GM19238 (cell line): Measurements from ENCODE around the gene KIF22.
"Not testable (repeated sequence)": the region's sequence is repeated elsewhere in the genome, so short reads cannot be mapped to it uniquely, and the experiment has no call there.

Source experiments
- DNase-seq: peaks from one replicate; pipeline ENCODE4 v3.0.0; 2011; ENCODE audit warnings: low spot score; ENCODE audit not compliant: insufficient read length

The KIF22 gene

DNA sequence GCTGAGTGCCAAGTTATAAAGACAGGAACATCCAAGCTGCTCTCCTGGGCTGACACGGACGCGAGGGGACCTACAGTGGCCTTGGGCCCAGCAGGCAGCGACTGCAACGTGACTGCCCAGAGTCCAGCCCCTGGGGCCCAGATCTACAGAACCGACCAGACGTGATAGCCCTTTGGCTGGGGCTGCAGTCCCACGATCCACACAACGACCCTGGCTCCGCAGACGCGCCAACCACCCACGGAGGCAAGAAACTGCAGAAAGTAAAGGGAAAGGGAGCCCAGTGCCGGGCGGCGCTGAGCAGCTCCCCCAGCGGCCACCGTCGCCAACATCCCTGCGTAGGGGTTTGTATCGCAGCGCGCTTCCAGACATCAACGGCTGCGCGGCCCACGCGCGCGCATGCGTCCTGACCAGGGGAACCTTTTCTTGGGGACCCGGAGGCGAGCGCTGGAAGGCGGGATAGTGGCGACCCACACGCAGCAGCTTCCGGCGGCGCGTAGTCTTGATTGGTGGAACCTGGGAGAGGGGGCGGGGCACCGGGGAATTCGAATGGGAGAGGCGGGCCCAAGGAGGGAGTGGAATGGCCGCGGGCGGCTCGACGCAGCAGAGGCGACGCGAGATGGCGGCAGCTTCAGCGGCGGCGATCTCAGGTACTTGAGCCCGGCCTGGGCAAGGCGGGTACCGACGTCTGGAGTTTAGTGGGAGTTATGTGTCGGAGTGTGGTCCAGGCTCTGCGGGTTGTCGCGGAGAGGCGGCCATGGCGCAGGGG, at the start of gene KIF22:
TSS of gene KIF22 (plus strand) at position 569 of the 766 bp plus-strand sequence. CDS start at position 578, 9 bp downstream.
- DNase-seq, result peak; percentile 98

- DNase-seq, result no peak
Measured at GRCh38 chr16:29742683-29743275, 47.8 kb upstream of the KIF22 start.

DNA sequence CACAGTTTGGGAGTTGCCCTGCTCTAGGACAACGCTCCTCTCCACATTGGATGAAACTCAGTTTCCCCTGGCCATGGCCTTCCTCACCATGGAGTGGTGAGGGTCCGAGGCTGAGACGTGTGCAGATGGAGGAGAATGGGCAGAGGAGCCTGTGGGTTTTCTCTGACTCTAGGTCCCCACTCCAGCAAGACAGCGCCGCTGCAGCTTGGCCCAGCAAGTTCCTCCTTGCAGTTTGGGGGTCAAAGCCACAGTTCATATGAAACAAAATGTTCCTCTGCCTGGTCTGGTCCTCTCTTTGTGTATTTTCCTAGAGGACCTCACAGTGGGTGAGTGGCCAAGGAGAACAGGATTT, 47.1 kb upstream of the KIF22 start:
- no peak for DNase-seq

DNA sequence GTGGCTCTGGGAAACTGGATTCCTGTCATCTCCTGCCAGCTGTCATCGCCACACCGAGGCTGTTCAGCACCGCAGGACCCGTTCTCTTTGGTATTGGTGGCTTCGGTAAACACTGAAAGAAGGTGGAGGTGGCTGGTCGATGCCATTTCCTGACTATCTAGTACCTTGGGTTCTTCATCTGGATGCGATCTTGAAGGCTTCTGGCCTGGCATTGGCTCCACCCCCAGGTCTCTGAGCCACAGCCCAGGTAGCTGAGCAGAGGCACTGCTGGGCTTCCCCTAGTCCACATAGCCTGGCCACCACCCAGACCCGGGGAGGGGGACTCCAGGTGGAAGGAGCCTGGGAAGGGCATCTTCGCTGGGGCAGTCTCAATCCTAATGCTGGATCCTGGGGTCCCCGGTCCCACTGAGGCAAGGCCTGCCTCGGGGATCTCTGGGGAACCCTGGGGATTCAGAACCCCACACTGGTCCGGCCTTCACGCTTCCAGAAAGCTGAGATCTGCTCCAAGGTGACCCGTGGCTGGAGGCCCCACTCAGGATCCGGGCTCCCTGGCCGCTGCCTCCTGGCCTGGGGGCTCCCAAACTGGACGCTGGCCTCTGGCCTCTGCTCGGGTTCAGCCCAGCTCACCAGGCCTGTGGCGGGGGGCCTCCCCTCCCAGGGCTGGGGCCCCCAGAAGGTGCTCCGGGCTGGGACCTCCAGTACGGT, 46.6 kb upstream of the KIF22 start:
- DNase-seq, result no peak

DNA sequence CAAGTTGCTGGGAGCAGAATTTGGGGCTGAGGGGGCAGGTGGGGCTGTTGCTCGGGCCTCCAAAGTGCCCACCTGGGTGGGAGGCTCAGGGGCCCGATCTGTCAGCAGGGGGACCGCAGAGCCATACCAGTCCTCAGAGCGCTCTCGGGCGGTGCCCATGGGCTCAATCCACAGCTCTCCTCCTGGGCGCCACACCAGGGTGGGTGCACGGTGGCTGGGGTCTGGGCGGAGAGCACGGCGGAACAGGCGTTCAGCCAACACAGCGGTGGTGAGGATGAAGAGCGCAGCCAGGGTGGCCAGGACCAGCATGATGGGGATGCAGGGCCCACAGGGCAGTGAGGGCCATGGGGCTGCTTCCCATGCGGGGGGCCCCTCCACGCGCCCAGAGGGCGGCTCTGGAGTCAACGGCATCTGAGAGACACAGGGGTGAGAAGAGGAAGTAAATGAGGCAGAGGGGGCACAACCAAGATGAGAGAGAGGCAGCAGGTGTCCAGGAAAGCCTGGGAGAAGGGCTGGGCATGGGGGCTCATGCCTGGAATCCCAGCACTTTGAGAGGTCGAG, 45.9 kb upstream of the KIF22 start:
- no peak for DNase-seq

- DNase-seq, result peak; percentile 39
Measured at GRCh38 chr16:29745121-29745852, 45.3 kb upstream of the KIF22 start.

- peak; percentile 71 for DNase-seq
Measured at GRCh38 chr16:29745853-29746345, 44.7 kb upstream of the KIF22 start, which contains the start of gene C16orf54. TSS of gene C16orf54 (minus strand) at chr16:29745990. CDS start at chr16:29744951, 1,039 bp downstream.

GRCh38 chr16:29746518-29746917, 44.0 kb upstream of the KIF22 start:
- not testable (repeated sequence) for DNase-seq

DNA sequence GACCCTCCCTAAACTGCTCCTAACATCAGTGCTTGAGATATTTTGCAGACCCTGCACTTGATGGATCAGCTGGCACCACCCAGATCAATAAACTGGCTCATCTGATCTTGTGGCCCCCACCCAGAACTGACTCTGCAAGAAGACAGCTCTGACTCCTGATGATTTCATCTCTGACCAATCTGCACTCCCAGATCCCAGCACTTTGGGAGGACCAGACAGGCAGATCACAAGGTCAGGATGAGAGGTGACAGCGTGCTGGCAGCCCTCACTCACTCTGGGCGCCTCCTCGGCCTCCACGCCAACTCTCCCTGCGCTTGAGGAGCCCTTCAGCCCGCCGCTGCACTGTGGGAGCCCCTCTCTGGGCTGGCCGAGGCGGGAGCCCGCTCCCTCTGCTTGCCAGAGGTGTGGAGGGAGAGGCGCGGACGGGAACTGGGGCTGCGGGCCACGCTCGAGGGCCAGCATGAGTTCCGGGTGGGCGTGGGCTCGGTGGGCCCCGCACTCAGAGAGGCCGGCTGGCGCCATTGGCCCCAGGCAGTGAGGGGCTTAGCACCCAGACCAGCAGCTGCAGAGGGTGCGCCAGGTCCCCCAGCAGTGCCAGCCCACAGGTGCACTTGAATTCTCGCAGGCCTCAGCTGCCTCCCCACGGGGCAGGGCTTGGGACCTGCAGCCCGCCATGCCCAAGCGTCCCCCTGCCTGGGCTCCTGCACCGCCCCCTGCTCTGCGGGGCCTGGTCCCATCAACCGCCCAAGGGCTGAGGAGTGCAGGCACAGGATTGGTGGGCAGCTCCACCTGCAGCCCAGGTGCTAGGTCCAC, 42.4 kb upstream of the KIF22 start:
- DNase-seq, result no peak

DNA sequence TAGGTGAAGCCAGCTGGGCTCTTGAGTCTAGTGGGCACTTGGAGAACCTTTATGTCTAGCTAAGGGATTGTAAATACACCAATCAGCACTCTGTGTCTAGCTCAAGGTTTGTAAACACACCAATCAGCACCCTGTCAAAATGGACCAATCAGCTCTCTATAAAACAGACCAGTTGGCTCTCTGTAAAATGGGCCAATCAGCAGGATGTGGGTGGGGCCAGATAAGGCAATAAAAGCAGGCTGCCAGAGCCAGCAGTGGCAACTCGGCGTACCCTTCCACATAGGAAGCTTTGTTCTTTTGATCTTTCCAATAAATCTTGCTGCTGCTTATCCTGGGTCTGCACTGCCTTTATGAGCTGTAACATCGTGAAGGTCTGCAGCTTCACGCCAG, 41.8 kb upstream of the KIF22 start:
- not testable (repeated sequence) for DNase-seq

DNA sequence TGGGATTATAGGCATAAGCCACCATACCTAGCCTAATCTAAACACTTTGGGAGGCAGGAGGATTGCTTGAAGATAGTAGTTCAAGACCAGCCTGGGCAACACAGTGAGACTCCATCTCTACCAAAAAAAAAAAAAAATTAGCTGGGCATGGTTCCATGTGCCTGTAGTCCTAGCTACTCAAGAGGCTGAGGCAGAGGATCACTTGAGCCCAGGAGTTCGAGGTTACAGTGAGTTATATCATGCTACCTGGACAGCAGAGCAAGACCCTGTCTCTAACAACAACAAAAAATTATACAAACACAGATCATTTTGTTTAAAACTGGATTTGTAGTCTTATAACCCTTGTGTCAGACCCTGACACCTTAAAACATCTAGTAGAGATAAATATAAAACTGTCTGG, 37.0 kb upstream of the KIF22 start:
- no peak for DNase-seq

- no peak for DNase-seq
Measured at GRCh38 chr16:29756654-29757053, 33.9 kb upstream of the KIF22 start.

- DNase-seq, result not testable (repeated sequence)
Measured at GRCh38 chr16:29757086-29757485, 33.5 kb upstream of the KIF22 start.

- no peak for DNase-seq
Measured at GRCh38 chr16:29757950-29758466, 32.5 kb upstream of the KIF22 start.

GRCh38 chr16:29760567-29761279, 29.8 kb upstream of the KIF22 start:
- DNase-seq, result no peak

GRCh38 chr16:29761280-29761651, 29.3 kb upstream of the KIF22 start:
- not testable (repeated sequence) for DNase-seq

DNA sequence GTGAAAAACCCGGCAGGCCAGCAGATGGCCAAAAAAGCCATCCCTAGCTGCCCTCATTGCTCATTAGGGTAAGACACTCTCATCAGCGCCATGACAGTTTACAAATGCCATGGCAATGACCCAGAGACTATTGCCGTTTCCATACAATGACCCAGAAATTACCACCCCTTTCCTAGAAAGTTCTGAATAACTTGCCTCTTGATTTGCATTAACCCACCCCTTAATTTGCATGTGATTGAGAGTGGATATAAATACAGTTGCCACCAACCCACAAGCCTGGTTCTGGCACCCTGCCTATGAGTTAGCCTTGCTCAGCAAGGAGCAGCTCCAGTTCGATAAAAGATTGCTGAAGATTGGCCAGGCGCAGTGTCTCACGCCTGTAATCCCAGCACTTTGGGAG, 28.7 kb upstream of the KIF22 start:
- DNase-seq, result no peak

- DNase-seq, result no peak
Measured at GRCh38 chr16:29763326-29763725, 27.2 kb upstream of the KIF22 start.
